HK-2 (cell line): ENCODE measurements around the gene TRIAP1.
"Not testable (repeated sequence)": the region's sequence is repeated elsewhere in the genome, so short reads cannot be mapped to it uniquely, and the experiment has no call there.

Source experiments
- DNase-seq: peaks from one replicate; pipeline ENCODE4 v3.0.0-alpha.2; 2018; ENCODE audit not compliant: unreplicated experiment

Gene TRIAP1

DNA sequence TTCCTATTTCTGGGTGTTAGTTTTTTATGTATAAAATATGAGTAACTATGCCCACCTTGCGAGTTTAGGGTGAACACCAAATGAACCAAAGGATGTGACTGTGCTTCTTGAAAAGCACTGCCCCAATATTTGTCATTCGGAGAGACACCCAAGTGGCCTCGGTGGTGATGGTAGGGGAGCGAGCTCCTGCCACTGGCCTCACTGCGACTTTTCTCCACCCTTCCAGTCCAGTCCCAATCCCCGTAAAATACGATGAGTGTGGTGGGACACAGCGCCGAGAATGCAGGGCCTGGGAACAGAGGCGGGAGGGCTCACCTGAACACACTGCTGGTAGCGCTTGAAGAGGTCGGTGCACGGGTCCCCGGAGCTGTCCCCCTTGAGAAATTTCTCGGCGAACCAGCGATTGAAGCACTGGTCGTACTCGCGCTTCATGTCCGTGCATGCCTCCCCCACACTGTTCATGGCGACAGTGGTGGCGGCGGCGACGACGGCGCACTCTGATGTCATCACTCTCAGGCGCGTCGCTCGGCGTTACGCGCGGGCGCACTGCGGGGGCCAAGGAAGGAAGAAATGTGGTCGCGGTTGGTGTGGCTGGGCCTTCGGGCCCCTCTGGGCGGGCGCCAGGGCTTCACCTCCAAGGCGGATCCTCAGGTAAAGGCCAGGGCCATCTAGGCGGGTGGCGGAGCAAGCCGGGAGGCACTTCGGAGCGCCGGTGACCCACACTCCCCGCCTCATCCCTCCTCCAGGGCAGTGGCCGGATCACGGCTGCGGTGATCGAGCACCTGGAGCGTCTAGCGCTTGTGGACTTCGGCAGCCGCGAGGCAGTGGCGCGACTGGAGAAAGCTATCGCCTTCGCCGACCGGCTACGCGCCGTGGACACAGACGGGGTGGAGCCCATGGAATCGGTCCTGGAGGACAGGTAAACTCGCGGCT lies at the start of gene TRIAP1, which contains the start of gene GATC:
TRIAP1 (minus strand) TSS at position 474 of the 933 bp plus-strand sequence; CDS start at position 462, 12 bp downstream.
GATC (plus strand) TSS at position 534 of the 933 bp plus-strand sequence; CDS start at position 571, 37 bp downstream.
- DNase-seq = peak; percentile 82

DNA sequence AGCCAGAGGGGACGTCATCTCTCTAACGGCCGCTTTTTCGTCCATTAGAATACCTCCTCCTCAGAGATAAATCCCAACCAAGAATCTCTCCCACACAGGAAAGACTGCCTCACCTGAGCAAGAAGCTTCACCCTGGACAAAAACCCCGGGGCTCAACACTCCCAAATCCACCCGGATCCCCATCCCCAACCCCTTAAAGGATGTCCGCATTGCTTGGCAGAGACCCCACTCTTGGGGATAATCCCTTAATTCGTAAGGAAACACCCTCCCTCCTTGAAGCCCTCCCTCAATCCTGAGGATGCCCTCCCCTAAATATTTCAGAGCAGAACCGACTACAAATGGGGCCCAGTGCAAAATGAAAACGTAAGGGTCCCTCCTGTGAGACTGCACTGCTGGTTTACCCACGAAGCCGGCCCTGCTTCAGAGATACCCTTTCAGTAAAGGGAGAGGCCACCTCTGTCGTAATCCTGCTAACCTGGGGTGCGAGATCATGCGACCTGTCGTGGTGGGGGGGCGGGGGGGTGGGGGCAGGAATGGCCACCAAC lies 49.1 kb upstream of the TRIAP1 start:
- DNase-seq = peak; percentile 7

DNA sequence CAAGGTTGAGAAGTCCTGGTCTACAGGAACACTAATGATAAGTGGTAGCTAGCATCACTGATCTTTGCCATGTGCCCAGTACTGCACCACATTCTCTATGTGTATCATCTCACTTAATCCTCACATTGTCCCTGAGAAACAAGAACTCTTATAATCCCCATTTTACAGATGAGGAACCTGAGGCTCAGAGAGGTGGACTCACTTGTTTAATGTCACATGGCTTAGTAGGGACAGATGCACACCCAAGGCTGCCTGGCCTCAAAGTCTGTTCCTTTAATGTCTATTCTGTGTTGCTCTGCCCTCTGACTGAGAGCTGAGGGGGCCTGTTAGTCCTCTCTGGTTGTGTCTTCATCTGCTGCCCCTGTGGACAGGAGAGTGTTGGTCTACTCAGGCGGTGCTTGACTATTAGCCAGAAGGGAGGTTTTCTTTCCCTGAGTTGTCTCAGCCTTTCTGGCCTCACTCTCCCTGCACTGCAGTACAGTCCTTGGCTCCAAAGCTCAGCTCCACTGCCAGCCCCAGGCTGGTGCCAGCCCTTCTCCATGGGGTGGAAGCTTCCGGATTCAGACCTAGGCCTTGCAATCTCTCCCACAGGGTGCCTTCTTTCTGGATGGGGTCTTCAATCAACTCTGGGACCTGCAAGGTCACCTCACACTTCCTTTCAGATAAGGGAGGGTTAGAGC lies 44.8 kb upstream of the TRIAP1 start:
- DNase-seq = no peak

- no peak for DNase-seq
Observed at GRCh38 chr12:120490325-120490724, 44.1 kb upstream of the TRIAP1 start.

- DNase-seq = no peak
Observed at GRCh38 chr12:120489018-120489417, 42.8 kb upstream of the TRIAP1 start.

DNA sequence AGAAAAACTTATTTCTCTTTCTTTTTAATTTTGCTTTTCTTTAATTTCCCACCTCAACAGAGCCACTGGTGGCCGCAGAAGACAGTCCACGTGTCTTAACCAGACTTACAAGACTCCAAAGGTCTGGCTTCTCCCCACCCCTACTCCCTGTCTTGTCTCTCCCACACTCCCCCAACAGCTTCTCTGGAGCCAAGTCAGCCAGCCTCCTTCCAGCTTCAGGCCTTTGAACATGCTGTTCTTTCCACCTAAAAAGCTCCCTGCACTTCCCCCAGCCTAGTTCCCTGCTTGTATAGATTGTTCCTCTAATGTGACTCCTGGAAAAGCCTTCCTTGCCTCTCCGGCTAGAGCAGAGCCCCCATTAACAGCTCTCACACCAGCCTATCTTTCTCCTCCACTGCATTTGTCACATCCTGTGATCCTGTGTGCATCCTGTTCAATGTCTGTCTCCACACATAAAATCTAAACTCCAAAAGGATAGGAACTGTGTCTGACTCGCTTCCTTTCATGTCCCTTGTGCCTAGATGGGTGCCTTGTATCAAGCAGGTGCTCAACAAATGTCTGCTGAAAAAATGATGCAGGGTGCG lies 42.0 kb upstream of the TRIAP1 start:
- DNase-seq = no peak

- not testable (repeated sequence) for DNase-seq
Observed at GRCh38 chr12:120487552-120487951, 41.4 kb upstream of the TRIAP1 start.

- DNase-seq = no peak
Observed at GRCh38 chr12:120485961-120486881, 40.0 kb upstream of the TRIAP1 start.

- no peak for DNase-seq
Observed at GRCh38 chr12:120483621-120484020, 37.4 kb upstream of the TRIAP1 start.

GRCh38 chr12:120481022-120481767 lies 35.0 kb upstream of the TRIAP1 start:
- DNase-seq = no peak

- no peak for DNase-seq
Observed at GRCh38 chr12:120480211-120480610, 34.0 kb upstream of the TRIAP1 start.

GRCh38 chr12:120479458-120479857 lies 33.3 kb upstream of the TRIAP1 start:
- no peak for DNase-seq

DNA sequence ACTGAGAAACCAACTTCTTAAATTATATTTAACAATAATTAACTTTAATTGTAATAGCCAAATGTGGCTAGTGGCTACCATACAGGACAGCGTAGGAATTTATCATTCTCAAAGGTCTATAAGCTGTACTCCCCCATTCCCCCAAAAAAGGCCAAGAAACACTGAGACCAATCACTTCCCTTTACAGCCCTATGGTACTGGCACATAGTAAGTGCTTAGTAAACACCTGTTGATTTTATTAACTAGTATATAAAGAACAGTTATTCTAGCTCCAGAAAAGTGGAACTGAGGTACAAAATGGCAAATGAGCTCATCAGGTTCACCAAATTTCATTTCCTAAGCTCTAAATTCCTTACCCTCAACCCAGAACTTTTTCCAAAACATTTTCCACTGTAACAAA lies 29.5 kb upstream of the TRIAP1 start:
- DNase-seq = no peak

GRCh38 chr12:120474616-120474960 lies 28.4 kb upstream of the TRIAP1 start:
- DNase-seq = peak; percentile 80

GRCh38 chr12:120473807-120474615 lies 27.8 kb upstream of the TRIAP1 start:
- DNase-seq = no peak

- DNase-seq = no peak
Observed at GRCh38 chr12:120472521-120472920, 26.3 kb upstream of the TRIAP1 start.

- DNase-seq = no peak
Observed at GRCh38 chr12:120470150-120470784, 24.1 kb upstream of the TRIAP1 start.

DNA sequence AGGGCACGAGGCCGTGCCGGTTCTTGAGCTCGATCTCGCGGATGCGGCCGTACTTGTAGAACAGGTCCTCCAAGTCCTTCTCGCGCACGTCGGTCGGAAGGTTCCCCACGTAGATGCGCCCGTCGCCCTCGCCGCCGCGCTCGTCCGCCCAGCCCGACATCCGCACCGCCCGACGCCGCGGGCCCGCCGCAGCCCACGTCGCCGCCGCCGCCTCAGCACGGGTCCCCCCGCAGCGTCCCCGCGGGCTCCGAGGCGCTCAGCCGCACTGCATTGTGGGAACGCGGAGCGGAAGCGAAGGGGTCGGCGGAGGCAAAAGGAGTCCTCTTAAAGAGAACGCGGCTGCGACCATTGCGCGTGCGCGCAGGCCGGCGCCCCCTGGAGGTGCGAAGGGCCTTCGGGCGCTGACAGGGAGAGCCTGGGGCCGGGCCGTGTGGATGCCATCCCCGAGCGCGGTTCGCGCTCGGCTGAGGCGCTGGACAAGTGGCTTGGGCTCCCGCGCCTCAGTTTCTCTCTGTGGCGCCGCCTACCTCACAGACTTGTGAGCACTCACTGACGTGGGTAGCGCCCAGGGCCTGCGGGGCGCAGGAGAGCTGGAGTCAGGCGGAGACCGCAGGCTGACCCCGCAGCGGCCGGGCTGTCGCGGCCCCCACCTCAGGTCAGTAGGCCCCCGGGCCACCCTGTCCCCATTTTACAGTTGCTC lies 23.4 kb upstream of the TRIAP1 start, which contains the start of gene SRSF9:
SRSF9 (minus strand) TSS at position 299 of the 700 bp plus-strand sequence; CDS start at position 160, 139 bp downstream.
- DNase-seq = peak; percentile 97
